ENCODE results near the gene CFTR. TPM values are rescaled to one million over a fixed set of nuclear protein-coding genes. Genes with fewer than 3 reads are reported as not detected.

Gene CFTR
- total RNA-seq, 1 experiment from 2014 or later: 1.2 TPM

- no peak for DNase-seq
- H3K4ac ChIP-seq (ENCODE audit: low read depth, low read length): no peak overlapping the region
- H3K23me2 ChIP-seq (ENCODE audit: insufficient read length, low read depth, low read length, poor library complexity, severe bottlenecking): no peaks in the 10 kb centered on the region
- no peak overlapping the region for H4K8ac ChIP-seq (replicated peaks; ENCODE audit: insufficient read length, low read depth, low read length)
- H2BK20ac ChIP-seq (ENCODE audit: low read depth, low read length, poor library complexity, severe bottlenecking): no peak overlapping the region
- no peaks in the 10 kb centered on the region for H4K20me1 ChIP-seq (ENCODE audit: control insufficient read depth, insufficient read depth, insufficient read length)
- no peaks in the 10 kb centered on the region for H3K4me1 ChIP-seq (ENCODE audit: insufficient read depth, low read length)
- Mint-ChIP-seq H3K27me3 (ENCODE audit: low read depth) (no peaks in the 10 kb centered on the region), H3K36me3 (ENCODE audit: insufficient read depth in 1 of 3, low read depth in 3 of 3) (no peaks in the 10 kb centered on the region), H3K27ac (no peak overlapping the region), H3K9me3 (no peaks in the 10 kb centered on the region), H3K4me3 (no peak overlapping the region), H3K4me1 (peaks cover 0 to 4% of the 10 kb centered on the region in 2 experiments; a peak in 2 of 4 replicates)
- H3K56ac ChIP-seq (ENCODE audit: insufficient read length, low read depth, low read length): no peak overlapping the region
- H3K14ac ChIP-seq (ENCODE audit: insufficient read depth, low read length): no peak overlapping the region
- no peak overlapping the region for H3K4me2 ChIP-seq (ENCODE audit: insufficient read depth, insufficient read length, low read length)
- no CpG with 5 or more reads among the region's 1 CpG for WGBS (ENCODE audit: extremely low coverage, insufficient read length, low lambda C conversion rate)
- H3K18ac ChIP-seq (ENCODE audit: insufficient read length, low read depth, low read length): no peak overlapping the region
- H4K91ac ChIP-seq (ENCODE audit: insufficient read length, low read depth, low read length): no peak overlapping the region
- no peak overlapping the region for H2BK12ac ChIP-seq (ENCODE audit: insufficient read length, low read depth, low read length)
- no peaks in the 10 kb centered on the region for H3K79me1 ChIP-seq (ENCODE audit: insufficient read depth, low read depth, low read length, poor library complexity, severe bottlenecking)
- H3K27ac ChIP-seq (ENCODE audit: insufficient read length, low read depth, low read length): no peak overlapping the region
- H2AK5ac ChIP-seq (ENCODE audit: insufficient read length, low read length): no peak overlapping the region
- no peaks in the 10 kb centered on the region for H3K79me2 ChIP-seq (ENCODE audit: insufficient read depth, low read length)
- no peak overlapping the region for H2AFZ ChIP-seq (ENCODE audit: low read length)
- H2BK15ac ChIP-seq (ENCODE audit: low read depth, low read length): no peak overlapping the region
- no peak overlapping the region for H3T11ph ChIP-seq (ENCODE audit: low read length)
- no peak overlapping the region for H2BK120ac ChIP-seq (ENCODE audit: low read depth, low read length, poor library complexity, severe bottlenecking)
- no peak overlapping the region for H2BK5ac ChIP-seq (ENCODE audit: insufficient read length, low read length)
- TF ChIP-seq CTCF (conservative IDR thresholded peaks at IDR 0.05): no peak
- H3K9ac ChIP-seq (ENCODE audit: extremely low read depth, insufficient read length, low read length): no peak overlapping the region
- H4K5ac ChIP-seq (ENCODE audit: insufficient read length, low read depth, low read length): no peak overlapping the region
- no peak overlapping the region for H3K23ac ChIP-seq (ENCODE audit: insufficient read length, low read depth, low read length)
- H3K27me3 ChIP-seq (ENCODE audit: insufficient read depth, low read length): no peaks in the 10 kb centered on the region
- no peaks in the 10 kb centered on the region for H3K9me3 ChIP-seq (ENCODE audit: control insufficient read depth, low read depth, low read length)
These were observed 15.5 kb downstream of the CFTR start for GRCh38 chr7:117495308-117495707.
